Limb (tissue), 2 donors: ENCODE measurements around the gene FRZB.
"Not testable (repeated sequence)": the region's sequence is repeated elsewhere in the genome, so short reads cannot be mapped to it uniquely, and the experiment has no call there.

Experiments
- DNase-seq, 2 donors: peaks; one replicate each; pipeline ENCODE4 v3.0.0-alpha.2; 2016; ENCODE audit errors: extremely low spot score in 2 of 2

Gene FRZB

GRCh38 chr2:182890773-182891378 lies 24.4 kb upstream of the FRZB start:
- no peak for DNase-seq

- no peak for DNase-seq
These were observed 23.9 kb upstream of the FRZB start for GRCh38 chr2:182890305-182890704.

- DNase-seq, result no peak
These were observed 21.4 kb upstream of the FRZB start for GRCh38 chr2:182887753-182888415.

- DNase-seq, result no peak
These were observed 20.7 kb upstream of the FRZB start for GRCh38 chr2:182887093-182887492.

GRCh38 chr2:182885771-182886170 lies 19.3 kb upstream of the FRZB start:
- DNase-seq, result no peak

- DNase-seq, result no peak
These were observed 17.0 kb upstream of the FRZB start for GRCh38 chr2:182883451-182883850.

- not testable (repeated sequence) for DNase-seq
These were observed 13.7 kb upstream of the FRZB start for GRCh38 chr2:182880100-182880499.

- DNase-seq, result not testable (repeated sequence)
These were observed 10.2 kb upstream of the FRZB start for GRCh38 chr2:182876653-182877052.

- DNase-seq, result no peak
These were observed 3.8 kb upstream of the FRZB start for GRCh38 chr2:182870227-182870626.

GRCh38 chr2:182868054-182868796 lies 1.8 kb upstream of the FRZB start:
- DNase-seq, result no peak

- no peak for DNase-seq
These were observed 1.1 kb upstream of the FRZB start for GRCh38 chr2:182867426-182868053.

- DNase-seq, result no peak
These were observed 359 bp downstream of the FRZB start for GRCh38 chr2:182866095-182866460.

- no peak for DNase-seq
These were observed 1.4 kb downstream of the FRZB start for GRCh38 chr2:182864949-182865570.

- DNase-seq, result no peak
These were observed 2.8 kb downstream of the FRZB start for GRCh38 chr2:182863642-182864041.

GRCh38 chr2:182862091-182862490 lies 4.3 kb downstream of the FRZB start:
- no peak for DNase-seq

- DNase-seq, result no peak
These were observed 5.6 kb downstream of the FRZB start for GRCh38 chr2:182860858-182861257.

- DNase-seq, result no peak
These were observed 7.8 kb downstream of the FRZB start for GRCh38 chr2:182858671-182859070.

- no peak for DNase-seq
These were observed 11.1 kb downstream of the FRZB start for GRCh38 chr2:182855376-182855775.

GRCh38 chr2:182854375-182855105 lies 11.9 kb downstream of the FRZB start:
- no peak for DNase-seq

GRCh38 chr2:182852801-182853200 lies 13.6 kb downstream of the FRZB start:
- DNase-seq, result no peak

- DNase-seq, result no peak
These were observed 14.3 kb downstream of the FRZB start for GRCh38 chr2:182852090-182852489.
